ENCODE results near the gene ADCY9.
"Not testable (repeated sequence)": the region's sequence is repeated elsewhere in the genome, so short reads cannot be mapped to it uniquely, and the experiment has no call there.

ADCY9 gene

GRCh38 chr16:4116325-4117249 lies at the start of gene ADCY9:
ADCY9 (minus strand) TSS chr16:4116442; CDS start chr16:4115442, 1,000 bp downstream.
- peak; percentile 70 for DNase-seq (ENCODE audit: low read depth)

- DNase-seq (ENCODE audit: low read depth) = no peak
Observed at GRCh38 chr16:4160658-4161430, 44.6 kb upstream of the ADCY9 start.

GRCh38 chr16:4159726-4160125 lies 43.5 kb upstream of the ADCY9 start:
- DNase-seq (ENCODE audit: low read depth) = no peak

- no peak for DNase-seq (ENCODE audit: low read depth)
Observed at GRCh38 chr16:4158143-4159093, 42.2 kb upstream of the ADCY9 start.

- DNase-seq (ENCODE audit: low read depth) = no peak
Observed at GRCh38 chr16:4157376-4157825, 41.2 kb upstream of the ADCY9 start.

GRCh38 chr16:4156503-4156902 lies 40.3 kb upstream of the ADCY9 start:
- DNase-seq (ENCODE audit: low read depth) = not testable (repeated sequence)

GRCh38 chr16:4153364-4153763 lies 37.1 kb upstream of the ADCY9 start:
- DNase-seq (ENCODE audit: low read depth) = not testable (repeated sequence)

- DNase-seq (ENCODE audit: low read depth) = no peak
Observed at GRCh38 chr16:4152267-4152666, 36.0 kb upstream of the ADCY9 start.

- DNase-seq (ENCODE audit: low read depth) = no peak
Observed at GRCh38 chr16:4147236-4147635, 31.0 kb upstream of the ADCY9 start.

GRCh38 chr16:4142268-4142667 lies 26.0 kb upstream of the ADCY9 start:
- no peak for DNase-seq (ENCODE audit: low read depth)

- no peak for DNase-seq (ENCODE audit: low read depth)
Observed at GRCh38 chr16:4141604-4142003, 25.4 kb upstream of the ADCY9 start.

GRCh38 chr16:4140652-4141051 lies 24.4 kb upstream of the ADCY9 start:
- DNase-seq (ENCODE audit: low read depth) = no peak

GRCh38 chr16:4139968-4140367 lies 23.7 kb upstream of the ADCY9 start:
- no peak for DNase-seq (ENCODE audit: low read depth)

GRCh38 chr16:4138713-4139112 lies 22.5 kb upstream of the ADCY9 start:
- no peak for DNase-seq (ENCODE audit: low read depth)

GRCh38 chr16:4137438-4137837 lies 21.2 kb upstream of the ADCY9 start:
- DNase-seq (ENCODE audit: low read depth) = no peak

GRCh38 chr16:4136229-4136813 lies 20.1 kb upstream of the ADCY9 start:
- no peak for DNase-seq (ENCODE audit: low read depth)

GRCh38 chr16:4135537-4135936 lies 19.3 kb upstream of the ADCY9 start:
- no peak for DNase-seq (ENCODE audit: low read depth)

GRCh38 chr16:4133897-4134372 lies 17.7 kb upstream of the ADCY9 start:
- DNase-seq (ENCODE audit: low read depth) = no peak

GRCh38 chr16:4131621-4132020 lies 15.4 kb upstream of the ADCY9 start:
- DNase-seq (ENCODE audit: low read depth) = no peak

GRCh38 chr16:4124535-4125294 lies 8.5 kb upstream of the ADCY9 start:
- no peak for DNase-seq (ENCODE audit: low read depth)
